GM18502 (cell line): ENCODE results near the gene SLC17A7.
A peak's percentile ranks its signal among the peaks of the same experiment; 100 is the strongest.
"Not testable (repeated sequence)": the region's sequence is repeated elsewhere in the genome, so short reads cannot be mapped to it uniquely, and the experiment has no call there.

ENCODE experiments used
- ATAC-seq: cut with Tn5 transposase; IDR thresholded peaks from one replicate; pipeline ENCODE4 v1.9.1; 2021; ENCODE audit warnings: mild to moderate bottlenecking; ENCODE audit not compliant: unreplicated experiment, poor library complexity

Gene SLC17A7

DNA sequence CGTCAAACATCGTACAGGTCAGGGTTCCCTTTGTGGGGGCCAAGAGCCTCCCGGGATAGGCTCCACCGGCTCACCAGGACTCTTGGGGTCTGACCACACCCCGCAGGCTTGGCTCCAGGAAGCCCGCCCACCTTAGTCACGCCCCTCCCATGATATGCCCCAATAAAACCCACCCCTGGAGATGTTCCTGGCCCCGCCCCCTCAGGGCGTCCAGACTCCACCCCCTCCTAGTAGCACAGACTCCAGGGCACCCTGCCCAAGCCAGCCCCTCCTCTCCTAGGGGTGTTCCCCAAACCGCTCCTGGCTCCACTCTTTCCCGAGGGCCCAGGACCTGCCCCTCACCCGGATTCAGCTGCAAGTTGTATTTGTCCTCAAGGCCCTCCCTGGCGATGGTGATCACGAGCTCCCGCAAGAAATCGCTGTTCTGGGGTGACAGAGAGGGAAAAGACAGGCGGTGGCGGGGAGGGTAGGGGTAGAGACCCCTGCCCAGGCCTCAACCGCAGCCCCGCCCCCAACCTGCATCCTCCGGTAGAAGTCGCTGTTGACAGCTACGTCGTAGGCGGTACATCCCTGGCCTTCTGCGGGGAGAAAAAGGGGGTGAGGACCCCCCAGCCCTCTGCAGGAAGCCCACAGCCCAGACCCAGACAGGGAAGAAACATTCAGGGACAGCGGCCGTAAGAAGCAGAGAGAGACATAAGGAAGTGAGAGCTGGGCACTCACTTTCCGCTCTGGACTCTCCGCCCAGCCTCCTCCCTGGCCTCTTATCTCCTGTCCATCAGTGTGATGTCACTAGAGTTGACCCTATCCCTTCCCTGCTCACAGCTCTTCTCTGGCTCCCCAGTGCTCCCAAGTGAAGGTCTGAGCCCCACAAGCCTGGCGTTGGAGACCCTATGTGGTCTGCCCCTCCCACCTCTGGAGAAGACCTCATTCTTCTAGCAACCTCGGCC, 6.4 kb upstream of the SLC17A7 start:
- no peak for ATAC-seq

DNA sequence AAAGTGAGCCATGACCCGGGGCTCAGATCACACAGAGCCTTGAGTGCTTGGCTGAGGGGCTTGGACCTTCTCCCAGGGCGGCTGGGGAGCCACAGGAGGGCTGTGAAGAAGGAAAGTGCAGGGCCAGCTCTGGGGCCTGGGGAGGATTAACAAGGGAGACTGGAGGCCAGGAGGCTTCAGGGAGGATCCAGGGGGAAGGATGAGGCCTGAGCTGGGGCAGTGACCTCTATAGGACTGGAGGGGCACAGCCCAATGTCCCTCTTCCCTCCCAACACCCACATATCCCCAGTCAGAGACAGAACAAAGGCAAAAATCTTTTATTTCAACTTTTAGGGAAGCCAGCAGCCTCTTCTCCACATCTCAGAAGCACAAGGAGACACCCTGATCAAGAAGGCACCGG, 4.7 kb upstream of the SLC17A7 start:
- ATAC-seq = no peak

DNA sequence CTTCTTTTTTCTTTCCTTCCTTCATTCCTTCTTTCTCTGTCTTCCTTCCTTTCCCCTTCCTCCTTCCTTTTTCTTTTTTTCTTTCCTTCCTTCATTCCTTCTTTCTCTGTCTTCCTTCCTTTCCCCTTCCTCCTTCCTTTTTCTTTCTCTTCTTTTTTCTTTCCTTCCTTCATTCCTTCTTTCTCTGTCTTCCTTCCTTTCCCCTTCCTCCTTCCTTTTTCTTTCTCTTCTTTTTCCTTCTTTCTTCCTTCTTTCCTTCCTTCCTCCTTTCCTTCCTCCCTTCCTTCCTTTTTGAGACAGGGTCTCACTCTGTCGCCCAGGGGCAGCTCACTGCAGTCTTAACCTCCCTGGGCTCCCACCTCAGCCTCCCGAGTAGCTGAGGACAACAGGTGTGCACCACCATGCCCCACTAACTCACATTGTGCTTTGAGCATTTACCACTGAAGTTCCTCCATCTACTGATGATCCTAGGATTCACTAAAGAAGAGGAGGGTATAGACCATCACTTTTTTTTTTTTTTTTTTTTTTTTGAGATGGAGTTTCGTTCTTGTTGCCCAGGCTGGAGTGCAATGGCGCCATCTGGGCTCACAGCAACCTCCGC, 2.9 kb upstream of the SLC17A7 start:
- not testable (repeated sequence) for ATAC-seq

DNA sequence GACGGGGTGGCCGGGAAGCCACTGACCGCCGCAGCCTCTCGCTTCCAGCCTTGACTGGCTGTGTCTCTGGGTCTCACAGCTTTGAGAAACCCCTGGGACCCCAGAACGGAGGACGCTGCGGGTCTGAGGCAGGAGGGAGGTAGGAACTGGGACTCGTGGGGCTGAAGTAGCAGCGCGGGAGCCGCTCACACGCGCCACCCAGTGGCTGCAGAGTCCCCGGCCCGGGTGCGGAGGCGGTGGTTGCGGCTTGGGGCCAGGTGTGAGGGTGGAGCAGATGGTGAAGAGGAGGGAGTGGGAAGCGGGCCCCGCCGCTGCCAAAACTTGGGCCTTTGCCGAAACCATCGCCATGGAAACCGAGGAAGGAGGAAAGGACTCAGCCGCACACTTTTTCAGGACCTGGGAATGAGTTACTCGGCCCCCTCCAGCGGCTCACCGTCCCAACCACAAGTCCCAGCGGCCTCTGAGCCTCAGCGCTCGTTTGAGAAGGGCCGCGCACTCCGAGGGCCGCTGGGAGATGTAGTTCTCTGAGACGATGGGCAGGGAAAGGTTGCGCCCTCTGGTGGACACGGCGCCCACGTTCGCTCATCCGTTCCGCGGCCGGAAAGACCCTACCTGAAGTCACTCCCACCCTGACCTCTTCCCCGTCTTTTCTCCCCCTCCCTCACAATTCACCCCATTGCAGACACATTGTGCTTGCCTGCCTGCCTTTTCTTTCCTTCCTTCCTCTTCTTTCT, 2.2 kb upstream of the SLC17A7 start:
- ATAC-seq = peak; percentile 80

DNA sequence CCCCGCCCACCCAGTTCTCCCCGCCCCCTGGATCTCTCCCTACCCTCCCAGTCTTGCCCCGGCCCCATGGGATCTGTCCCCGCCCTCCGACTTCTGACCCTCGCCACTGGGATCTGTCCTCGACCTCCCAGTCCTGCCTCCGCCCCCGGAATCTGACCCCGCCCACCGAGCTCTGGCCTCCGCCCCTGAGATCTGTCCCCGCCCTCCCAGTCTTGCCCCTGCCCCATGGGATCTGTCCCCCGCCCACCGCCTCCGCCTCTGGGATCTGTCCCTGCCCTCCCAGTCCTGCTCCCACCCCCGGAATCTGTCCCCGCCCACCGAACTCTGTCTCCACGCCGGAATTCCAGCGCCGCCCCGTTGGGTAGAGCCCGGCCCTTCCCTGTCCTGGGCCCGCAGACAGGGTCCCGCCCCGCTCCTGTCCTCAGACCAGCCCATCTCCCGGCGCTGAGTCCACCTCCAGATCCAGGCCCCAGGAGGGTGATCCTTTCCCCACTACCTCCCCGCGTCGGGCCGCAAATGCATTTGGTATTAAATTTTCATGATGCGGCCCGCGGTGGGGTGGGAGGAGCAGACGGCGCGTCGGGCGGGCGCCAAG, 1.5 kb upstream of the SLC17A7 start:
- ATAC-seq = peak; percentile 9

DNA sequence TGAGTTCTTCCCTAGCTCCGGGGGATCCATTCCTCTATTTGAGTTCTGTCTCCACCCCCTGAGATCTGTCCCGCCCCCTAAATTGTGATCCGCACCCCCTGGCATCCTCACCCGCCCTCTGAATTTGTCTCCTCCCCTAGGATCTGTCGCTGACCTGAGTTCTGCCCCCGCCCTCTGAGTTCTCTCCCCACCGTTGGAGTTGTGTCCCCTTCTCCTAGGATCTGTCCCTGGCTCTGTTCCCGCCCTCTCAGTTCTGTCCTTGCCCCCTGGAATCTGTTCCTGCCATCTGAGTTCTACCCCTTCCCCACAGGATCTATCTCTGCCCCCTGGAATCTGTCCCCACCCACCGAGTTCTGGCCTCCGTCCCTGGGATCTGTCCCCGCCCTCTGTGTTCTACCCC, 1.0 kb upstream of the SLC17A7 start:
- no peak for ATAC-seq

DNA sequence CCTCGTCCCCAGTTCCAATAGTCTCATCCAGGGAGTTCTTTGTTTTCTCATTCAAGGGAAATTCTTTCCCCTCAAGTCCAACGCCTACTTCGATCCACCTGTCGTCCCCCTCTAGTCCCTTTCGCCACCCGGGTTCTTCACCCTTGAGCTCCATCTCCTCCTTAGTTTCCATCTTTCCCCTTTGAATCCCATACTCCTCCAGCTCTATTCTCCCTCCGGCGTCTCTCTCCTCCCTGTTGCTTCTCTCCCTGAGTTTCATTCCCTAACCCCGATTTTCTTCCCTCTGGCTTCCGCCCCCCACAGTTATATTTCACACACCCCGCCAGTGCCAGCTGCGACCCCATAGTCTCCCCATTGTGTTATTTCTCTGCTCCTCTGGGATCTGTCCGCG, 628 bp upstream of the SLC17A7 start:
- no peak for ATAC-seq

DNA sequence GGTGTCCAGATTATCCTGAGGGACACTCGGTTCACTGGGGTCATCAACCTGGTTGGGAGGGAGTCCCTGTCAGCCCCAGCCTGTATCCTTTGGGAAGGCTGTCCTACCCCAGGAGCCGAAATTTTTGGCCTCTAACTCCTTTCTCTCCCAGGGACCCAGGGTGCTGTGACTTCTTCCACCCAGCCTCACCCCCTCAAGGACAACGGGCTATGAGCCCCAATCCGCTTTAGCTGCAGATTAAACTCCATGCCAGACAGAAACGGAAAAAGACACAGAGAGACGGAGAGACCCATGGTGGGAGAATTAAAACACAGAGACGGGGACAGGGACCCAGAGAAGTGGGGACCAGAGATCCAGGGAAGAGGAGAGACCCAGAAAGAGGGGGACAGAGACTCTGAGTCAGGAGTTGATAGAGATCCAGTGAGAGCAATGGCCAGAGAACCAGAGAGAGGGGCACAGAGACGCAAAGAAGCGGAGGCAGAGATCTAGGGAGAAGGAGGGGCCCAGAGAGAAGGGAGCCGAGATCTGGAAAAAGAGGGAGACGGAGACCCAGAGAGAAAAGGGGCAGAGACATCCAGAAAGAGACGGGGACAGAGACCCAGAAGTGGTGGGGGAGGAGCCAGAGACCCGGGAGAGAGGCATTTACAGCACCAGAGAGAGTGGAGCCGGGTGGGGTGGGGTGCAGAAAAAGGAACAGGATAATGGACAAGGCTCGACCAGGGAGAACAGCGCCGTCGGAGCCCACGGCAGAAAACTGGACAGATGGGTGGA, 703 bp downstream of the SLC17A7 start:
- ATAC-seq = no peak

DNA sequence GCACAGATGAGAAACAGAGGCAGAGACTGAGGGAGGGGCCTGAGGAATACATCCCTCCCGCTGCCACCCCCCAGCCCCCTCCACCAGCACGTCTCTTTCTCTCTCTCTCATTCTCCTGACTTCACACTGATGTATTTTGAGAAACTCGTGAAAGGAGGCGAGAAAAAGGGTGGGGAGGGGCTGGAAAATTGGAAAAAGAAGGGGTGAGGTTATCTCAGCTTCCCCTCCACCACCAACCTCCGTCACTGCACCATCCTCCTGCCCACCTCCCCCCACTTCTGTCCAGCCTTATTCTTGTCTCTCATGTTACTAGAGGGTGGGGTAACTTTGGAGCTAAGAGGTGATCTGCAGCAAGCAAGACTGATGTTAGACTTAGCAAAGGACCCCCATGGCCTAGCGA, 1.5 kb downstream of the SLC17A7 start:
- no peak for ATAC-seq

DNA sequence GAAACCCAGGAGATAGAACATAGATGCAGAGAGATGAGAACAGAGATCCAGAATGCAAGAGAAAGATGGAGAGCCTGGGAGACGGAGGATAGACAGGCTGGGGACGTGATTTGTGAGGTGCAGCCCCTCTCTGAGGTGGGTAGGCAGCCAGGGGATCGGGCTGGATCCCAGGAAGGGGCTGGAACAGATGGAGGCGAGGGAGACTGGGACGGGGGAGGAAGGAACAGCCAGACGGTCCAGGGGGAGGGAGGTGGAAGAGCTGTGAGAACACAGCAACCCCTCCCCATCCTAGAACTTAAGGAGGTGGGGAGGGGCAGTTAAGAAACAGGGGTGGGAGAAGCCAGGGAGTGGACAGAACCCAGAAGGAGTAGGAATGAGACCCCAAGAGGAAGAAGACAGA, 3.1 kb downstream of the SLC17A7 start:
- no peak for ATAC-seq

DNA sequence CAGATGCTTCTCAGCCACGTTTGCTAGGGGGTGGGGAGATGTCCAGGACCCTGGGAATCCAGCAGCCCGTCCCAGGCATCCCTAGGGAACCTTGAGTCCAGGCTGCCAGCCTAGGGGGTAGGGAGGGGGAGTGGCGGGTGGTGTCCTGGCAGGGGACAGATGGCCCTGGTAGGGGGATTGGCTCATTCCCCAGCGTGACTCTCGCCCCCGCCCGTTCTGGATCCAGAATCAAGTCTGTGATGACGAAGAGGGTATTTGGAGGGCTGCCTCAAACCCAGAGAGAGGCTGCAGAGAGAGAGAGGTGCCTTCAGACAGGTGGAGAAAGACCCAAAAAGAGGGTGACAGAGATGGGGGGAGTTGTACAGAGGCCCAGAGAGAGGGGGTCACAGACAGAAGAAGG, 4.1 kb downstream of the SLC17A7 start:
- ATAC-seq = no peak

DNA sequence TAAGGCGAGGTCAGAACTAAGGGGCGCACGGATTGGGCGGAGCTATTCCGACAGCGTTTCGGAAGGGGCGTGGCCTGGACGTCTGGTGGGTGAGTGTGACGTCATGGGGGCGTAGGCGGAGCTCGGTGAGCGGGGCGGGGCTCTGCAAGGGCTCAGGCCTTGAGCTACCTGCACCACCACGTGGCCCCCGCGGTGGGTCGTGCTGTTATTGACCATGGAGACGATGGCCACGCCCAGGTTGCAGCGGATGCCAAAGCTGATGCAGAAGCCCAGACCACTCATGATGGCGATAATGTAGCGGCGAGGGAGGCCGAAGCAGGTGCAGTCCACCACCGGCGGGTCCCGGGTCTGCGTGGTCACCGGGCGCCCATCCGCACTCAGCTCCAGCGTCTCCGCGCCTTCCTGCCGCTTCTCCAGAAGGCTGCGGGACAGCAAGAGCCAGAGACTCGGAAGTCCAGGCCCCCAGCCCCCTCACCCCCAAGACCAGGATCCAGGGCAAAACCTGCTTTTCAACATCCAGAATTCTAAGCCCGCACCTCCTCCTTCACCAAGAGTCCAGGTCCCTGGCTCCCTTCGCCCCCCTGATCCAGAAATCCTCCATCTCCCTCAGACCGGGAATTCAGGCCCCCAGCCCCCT, 4.8 kb downstream of the SLC17A7 start:
- ATAC-seq = no peak

DNA sequence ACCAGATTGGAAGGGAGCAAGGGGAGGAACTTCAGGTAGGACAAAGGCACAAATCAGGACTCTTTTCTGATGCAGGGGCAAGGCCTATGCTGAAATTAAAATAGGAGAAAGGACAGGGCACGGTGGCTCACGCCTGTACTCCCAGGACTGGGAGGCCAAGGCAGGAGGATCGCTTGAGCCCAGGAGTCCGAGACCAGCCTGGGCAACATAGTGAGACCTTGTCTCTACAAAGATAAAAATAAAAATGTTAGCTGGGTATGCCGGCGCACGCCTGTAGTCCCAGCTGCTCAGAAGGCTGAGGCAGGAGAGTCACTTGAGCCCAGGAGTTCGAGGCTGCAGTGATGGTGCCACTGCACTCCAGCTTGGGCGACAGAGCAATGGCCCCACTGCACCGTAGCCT, 5.7 kb downstream of the SLC17A7 start:
- no peak for ATAC-seq

DNA sequence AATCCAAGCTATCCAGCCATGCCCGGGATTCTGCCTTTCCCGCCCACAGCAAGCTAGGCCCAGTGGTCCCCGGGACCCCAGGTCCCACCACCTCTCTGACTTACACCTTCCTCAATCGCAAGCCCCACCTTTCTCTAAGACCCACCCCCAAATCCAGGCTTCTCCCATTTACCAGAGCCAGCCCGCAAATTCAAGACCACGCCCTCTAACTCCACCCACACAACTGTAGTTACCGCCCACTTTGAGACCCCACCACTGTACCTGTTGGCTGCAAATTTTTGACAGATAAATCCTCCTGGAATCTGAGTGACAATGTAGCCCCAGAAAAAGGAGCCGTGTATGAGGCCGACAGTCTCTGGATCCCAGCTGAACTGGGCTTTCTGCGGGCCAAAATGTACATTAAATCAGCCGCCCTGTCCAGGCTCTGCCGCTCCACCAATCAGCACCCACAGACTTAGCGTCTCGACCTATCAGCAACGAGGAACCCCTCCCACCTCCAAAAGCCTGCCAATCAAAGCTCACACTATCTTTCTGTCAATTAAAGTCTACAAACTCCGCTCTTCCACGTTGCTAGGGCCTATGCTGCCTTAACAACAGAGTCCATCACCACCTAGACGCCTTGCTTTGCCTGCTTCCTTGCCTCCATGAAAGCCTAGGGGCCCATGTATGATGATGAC, 6.3 kb downstream of the SLC17A7 start:
- ATAC-seq = no peak

DNA sequence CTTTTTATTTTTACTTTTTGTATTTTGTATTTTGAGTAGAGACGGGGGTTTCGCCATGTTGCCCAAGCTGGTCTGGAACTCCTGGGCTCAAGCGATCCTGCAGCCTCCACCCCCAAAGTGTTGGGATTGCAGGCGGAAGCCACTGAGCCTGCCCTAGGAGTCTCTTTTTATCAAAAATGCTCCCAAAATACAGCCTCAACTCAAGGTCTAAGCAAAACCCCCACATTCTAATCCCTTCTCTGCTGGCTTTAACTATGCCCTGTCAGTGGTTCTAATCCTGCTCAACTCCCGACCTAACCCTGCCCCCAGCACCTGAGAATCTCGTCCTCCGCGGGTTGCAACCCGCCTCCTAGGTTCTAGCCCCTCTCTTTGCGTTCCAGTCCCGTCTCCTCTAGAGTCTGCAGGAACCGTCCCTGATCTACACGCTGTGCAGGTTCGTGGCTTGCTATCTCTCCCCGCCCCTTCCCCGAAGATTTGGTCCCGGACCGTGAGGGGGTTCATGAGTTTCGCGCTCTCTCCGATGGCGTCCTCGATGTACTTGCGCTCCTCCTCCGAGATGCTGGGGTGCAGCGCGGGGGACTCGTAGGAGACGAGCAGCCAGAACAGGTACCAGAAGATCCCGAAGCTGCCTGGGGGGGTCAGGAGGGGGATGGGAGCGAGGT, 8.0 kb downstream of the SLC17A7 start:
- no peak for ATAC-seq

DNA sequence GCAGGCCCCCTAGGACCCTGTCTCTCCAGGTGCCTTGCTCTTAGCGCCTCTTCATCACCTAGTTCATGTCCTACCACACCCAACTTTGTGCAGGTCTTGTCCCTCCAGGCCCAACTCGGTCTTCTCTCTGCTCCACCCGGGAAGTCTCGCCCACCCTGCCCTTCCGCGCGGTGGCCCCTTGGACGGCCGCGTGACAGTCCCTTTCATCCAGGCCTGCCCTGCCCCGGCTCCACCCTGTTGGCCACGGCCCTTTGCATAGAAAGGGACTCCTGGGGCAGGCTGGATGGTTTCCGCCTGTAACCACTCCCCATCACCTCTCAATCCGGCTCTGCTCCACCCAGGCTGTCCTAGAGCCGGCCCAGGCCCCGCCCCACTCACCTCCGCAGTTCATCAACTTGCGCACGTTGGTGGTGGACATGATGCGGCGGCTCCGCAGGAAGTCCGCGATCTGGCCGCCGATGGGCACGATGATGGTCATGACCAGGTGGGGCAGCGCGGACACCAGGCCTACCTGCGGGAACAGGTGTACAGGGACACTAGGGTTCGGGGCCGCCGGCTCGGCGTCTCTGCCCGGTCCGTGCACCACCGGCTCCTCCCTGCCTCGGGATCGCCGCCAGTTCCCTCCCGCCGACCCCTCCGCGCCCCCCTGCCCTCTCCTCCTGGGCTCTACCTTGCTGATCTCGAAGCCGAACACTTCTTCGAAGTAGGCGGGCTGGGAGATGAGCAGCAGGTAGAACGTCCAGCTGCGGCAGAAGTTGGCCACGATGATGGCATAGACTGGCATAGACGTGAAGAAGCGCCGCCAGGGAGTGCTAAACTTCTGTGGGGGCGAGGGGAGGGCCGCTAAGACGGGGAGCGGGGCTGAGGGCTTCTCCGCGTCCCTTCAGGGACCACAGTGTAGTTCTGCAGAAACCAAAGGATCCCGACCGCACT, 8.9 kb downstream of the SLC17A7 start:
- no peak for ATAC-seq

DNA sequence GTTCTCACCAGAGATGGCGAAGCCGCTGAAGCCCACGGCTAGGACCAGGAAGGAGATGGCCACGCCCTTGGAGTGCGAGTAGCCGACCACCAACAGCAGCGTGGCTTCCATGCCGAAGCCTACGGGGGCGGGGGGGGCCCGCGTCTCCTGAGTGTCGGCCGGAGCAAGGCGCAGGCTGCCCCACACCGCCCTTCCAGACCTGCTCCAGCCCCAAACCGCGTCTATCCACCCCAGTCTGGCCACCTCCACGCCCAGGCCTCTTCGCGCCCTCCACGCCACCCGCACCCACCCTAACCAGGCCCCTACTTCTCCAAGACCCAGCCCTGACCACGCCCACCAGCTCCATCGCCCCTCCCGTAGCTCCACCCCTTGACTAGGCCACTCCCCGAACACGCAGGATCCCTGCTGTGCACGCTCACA, 10.0 kb downstream of the SLC17A7 start:
- no peak for ATAC-seq
